ENCODE measurements around the gene CEP131.

- TF ChIP-seq CTCF (IDR thresholded peaks at IDR 0.05 in 4 of 5, conservative IDR thresholded peaks at IDR 0.05 in 1 of 5) (no peak), POLR2A (IDR thresholded peaks at IDR 0.05) (no peak)
Measured at GRCh38 chr17:81197409-81197795, 25.4 kb downstream of the CEP131 start.
